GM19043 (cell line): Measurements from ENCODE around the gene ITGAL.
"Not testable (repeated sequence)": the region's sequence is repeated elsewhere in the genome, so short reads cannot be mapped to it uniquely, and the experiment has no call there.

ENCODE experiments used
- ATAC-seq: cut with Tn5 transposase; IDR thresholded peaks from one replicate; pipeline ENCODE4 v1.9.1; 2021; ENCODE audit warnings: low read depth; ENCODE audit not compliant: unreplicated experiment

The ITGAL gene

GRCh38 chr16:30457256-30457655, 15.3 kb upstream of the ITGAL start:
- no peak for ATAC-seq

GRCh38 chr16:30457743-30458560, 14.6 kb upstream of the ITGAL start:
- no peak for ATAC-seq

GRCh38 chr16:30458561-30459394, 13.8 kb upstream of the ITGAL start:
- ATAC-seq = peak; percentile 62

GRCh38 chr16:30459456-30459855, 13.1 kb upstream of the ITGAL start:
- no peak for ATAC-seq

GRCh38 chr16:30461426-30461825, 11.1 kb upstream of the ITGAL start:
- ATAC-seq = not testable (repeated sequence)

GRCh38 chr16:30464078-30464477, 8.5 kb upstream of the ITGAL start:
- no peak for ATAC-seq

- ATAC-seq = no peak
These were observed 2.4 kb upstream of the ITGAL start for GRCh38 chr16:30470170-30470512.

GRCh38 chr16:30470632-30470995, 1.9 kb upstream of the ITGAL start:
- ATAC-seq = no peak

GRCh38 chr16:30473231-30474073, 910 bp downstream of the ITGAL start:
- no peak for ATAC-seq

- no peak for ATAC-seq
These were observed 1.5 kb downstream of the ITGAL start for GRCh38 chr16:30474074-30474452.

- no peak for ATAC-seq
These were observed 2.1 kb downstream of the ITGAL start for GRCh38 chr16:30474684-30475083.

- ATAC-seq = no peak
These were observed 4.4 kb downstream of the ITGAL start for GRCh38 chr16:30476991-30477390.

GRCh38 chr16:30477773-30478172, 5.2 kb downstream of the ITGAL start:
- not testable (repeated sequence) for ATAC-seq

- no peak for ATAC-seq
These were observed 6.4 kb downstream of the ITGAL start for GRCh38 chr16:30478766-30479478.

- ATAC-seq = no peak
These were observed 8.8 kb downstream of the ITGAL start for GRCh38 chr16:30481381-30481780.

- no peak for ATAC-seq
These were observed 9.8 kb downstream of the ITGAL start for GRCh38 chr16:30482366-30482765.

GRCh38 chr16:30484887-30485286, 12.3 kb downstream of the ITGAL start:
- ATAC-seq = no peak

- no peak for ATAC-seq
These were observed 13.4 kb downstream of the ITGAL start for GRCh38 chr16:30485818-30486436.

- ATAC-seq = no peak
These were observed 16.4 kb downstream of the ITGAL start for GRCh38 chr16:30488764-30489605.
